ENCODE results near the gene GPR162. TPM values are rescaled to one million over a fixed set of nuclear protein-coding genes. Genes with fewer than 3 reads are reported as not detected.
A peak's percentile ranks its signal among the peaks of the same experiment; 100 is the strongest.

Gene GPR162, protein sequence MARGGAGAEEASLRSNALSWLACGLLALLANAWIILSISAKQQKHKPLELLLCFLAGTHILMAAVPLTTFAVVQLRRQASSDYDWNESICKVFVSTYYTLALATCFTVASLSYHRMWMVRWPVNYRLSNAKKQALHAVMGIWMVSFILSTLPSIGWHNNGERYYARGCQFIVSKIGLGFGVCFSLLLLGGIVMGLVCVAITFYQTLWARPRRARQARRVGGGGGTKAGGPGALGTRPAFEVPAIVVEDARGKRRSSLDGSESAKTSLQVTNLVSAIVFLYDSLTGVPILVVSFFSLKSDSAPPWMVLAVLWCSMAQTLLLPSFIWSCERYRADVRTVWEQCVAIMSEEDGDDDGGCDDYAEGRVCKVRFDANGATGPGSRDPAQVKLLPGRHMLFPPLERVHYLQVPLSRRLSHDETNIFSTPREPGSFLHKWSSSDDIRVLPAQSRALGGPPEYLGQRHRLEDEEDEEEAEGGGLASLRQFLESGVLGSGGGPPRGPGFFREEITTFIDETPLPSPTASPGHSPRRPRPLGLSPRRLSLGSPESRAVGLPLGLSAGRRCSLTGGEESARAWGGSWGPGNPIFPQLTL
- not detected for total RNA-seq

DNA sequence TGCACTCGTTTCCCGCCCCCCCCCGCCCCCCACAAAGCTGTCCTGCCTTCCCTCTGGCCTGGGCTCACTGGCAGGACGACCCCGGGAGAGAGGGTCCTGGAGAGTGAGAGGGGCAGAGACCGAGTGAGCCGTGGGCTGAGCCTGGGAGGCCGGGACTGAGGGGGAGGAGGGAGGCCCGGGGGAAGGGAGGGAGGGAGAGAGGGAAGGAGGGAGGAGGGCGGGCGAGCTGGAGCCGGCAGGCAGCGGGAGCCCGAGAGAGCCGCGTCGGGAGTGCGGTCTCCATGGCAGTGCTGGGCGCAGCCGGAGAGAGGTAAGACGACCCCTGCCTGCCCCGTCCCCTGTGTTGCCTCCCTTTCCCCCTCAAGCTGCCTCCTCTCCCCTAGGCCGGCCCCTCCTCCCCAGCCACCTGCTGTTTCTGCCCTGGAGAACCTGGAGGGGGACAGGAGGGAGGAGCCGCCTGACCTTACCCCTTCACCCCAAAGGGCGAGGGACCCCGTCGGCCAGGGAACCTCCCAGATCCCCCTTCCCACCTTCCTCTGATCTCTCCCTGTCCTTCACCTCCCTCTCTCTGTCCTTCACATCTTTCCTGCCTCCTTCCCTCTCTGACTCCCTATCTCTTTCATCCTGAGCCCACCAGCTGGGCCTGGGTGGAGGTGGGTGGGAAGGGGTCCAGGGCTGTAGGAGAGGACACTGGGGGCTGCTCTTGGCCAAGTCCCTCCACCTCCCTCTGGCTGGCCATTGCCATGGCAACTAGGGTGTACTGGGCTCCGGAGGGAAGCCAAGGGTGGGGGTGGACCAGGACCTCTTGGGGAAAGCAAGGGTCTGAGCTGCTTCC is at the start of gene GPR162:
GPR162 (plus strand) TSS at position 231 of the 835 bp plus-strand sequence. CDS start 2,078 bp downstream, outside the sequence.
- Mint-ChIP-seq H3K27ac (peak within 1 kb of the TSS in 1 of 2 donors; percentile 34), H3K27me3 (peaks cover 45 to 52% of the 10 kb centered on the region in 2 donors), H3K36me3 (no peaks in the 10 kb centered on the region), H3K9me3 (no peaks in the 10 kb centered on the region), H3K4me3 (peak within 1 kb of the TSS; percentile 36), H3K4me1 (ENCODE audit: low read depth in 2 of 2) (peaks cover 7 to 15% of the 10 kb centered on the region in 2 donors)
- no peak for DNase-seq (ENCODE audit: low spot score)
- no peak for ATAC-seq

DNA sequence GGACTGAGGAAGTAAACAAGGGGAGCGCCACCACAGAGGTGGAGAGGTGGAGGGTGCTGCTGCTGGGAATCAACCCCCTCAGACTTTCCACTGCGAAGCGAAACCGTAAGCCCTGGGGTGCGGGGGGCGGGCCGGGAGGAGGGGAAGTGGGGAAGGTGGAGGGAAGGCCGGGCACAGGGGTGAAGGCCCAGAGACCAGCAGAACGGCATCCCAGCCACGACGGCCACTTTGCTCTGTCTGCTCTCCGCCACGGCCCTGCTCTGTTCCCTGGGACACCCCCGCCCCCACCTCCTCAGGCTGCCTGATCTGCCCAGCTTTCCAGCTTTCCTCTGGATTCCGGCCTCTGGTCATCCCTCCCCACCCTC is 49.3 kb upstream of the GPR162 start, which contains the start of gene LAG3:
LAG3 (plus strand) TSS at position 190 of the 365 bp plus-strand sequence. CDS start 333 bp downstream, outside the sequence.
- Mint-ChIP-seq H3K36me3 (peaks cover 23% of the 10 kb centered on the region), H3K4me1 (ENCODE audit: low read depth in 2 of 2) (peaks cover 36 to 65% of the 10 kb centered on the region in 2 donors), H3K27me3 (peaks cover 32 to 47% of the 10 kb centered on the region in 2 donors), H3K4me3 (peak within 1 kb of the TSS; percentile 83), H3K27ac (peak within 1 kb of the TSS; percentile 52 to 93), H3K9me3 (no peaks in the 10 kb centered on the region)
- ATAC-seq = peak; percentile 23 to 37
- peak; percentile 61 for DNase-seq (ENCODE audit: low spot score)

DNA sequence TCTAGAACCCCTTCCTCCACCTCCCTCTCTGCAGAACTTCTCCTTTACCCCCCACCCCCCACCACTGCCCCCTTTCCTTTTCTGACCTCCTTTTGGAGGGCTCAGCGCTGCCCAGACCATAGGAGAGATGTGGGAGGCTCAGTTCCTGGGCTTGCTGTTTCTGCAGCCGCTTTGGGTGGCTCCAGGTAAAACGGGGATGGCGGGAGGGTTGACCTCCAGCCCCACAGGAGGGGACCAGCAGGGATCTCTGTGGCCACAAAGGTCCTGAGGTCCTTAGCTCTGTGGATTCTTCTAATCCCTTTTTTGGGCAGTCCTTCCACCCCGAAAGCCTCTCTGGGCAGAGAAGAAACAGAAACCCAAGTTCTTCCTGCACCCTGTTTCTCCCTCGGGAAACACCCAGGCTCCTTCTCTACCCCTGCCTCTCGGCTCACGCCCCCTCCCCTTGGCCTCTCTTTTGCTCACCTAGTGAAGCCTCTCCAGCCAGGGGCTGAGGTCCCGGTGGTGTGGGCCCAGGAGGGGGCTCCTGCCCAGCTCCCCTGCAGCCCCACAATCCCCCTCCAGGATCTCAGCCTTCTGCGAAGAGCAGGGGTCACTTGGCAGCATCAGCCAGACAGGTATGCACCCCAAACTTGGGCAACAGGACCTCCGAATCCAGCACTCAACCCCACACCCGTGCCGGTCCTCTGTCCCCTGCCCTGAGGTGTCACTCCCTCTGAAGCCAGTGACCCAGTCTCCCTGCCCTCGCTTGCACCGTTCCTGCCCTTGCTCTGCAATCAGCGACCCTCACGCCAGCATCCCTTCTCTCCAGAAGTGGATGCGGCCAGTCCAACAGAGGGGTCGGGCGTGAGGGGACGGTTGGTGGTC is 48.7 kb upstream of the GPR162 start:
- peak overlapping the region; percentile 52 to 93 for H3K27ac Mint-ChIP-seq
- H3K9me3 Mint-ChIP-seq = no peaks in the 10 kb centered on the region
- DNase-seq (ENCODE audit: low spot score) (peak; percentile 59), ATAC-seq (no peak)
- H3K4me3 Mint-ChIP-seq = peak overlapping the region; percentile 83
- H3K36me3 Mint-ChIP-seq = peaks cover 23% of the 10 kb centered on the region
- H3K27me3 Mint-ChIP-seq = peaks cover 29 to 48% of the 10 kb centered on the region in 2 donors
- peaks cover 31 to 60% of the 10 kb centered on the region in 2 donors for H3K4me1 Mint-ChIP-seq (ENCODE audit: low read depth in 2 of 2)

DNA sequence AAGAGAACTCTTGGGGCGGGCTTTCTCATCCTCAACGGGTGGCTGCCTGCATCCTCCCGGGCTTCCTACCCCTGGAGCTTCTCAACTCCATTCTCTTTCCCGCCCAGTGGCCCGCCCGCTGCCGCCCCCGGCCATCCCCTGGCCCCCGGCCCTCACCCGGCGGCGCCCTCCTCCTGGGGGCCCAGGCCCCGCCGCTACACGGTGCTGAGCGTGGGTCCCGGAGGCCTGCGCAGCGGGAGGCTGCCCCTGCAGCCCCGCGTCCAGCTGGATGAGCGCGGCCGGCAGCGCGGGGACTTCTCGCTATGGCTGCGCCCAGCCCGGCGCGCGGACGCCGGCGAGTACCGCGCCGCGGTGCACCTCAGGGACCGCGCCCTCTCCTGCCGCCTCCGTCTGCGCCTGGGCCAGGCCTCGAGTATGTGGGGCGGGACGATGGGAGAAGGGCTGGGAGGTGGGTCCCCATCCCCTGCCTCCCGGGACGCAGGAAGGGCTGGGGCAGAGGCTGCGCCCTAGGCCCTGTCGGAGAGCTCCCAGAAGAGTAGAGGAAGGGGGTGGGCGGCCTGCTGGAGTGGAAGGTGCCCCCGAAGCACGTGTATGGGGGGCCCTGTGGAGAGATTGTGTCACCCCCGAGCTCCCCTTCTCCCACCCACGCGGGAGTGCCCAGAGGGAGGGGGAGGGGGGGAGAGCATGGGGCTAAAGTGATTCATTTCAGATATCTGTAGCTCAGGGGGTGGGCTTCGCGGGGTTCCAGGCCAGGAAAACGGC is 47.9 kb upstream of the GPR162 start:
- Mint-ChIP-seq H3K27me3 (peaks cover 28 to 56% of the 10 kb centered on the region in 2 donors), H3K36me3 (peaks cover 23% of the 10 kb centered on the region), H3K9me3 (no peaks in the 10 kb centered on the region), H3K4me3 (peak overlapping the region; percentile 90), H3K27ac (peak overlapping the region; percentile 76 to 93), H3K4me1 (ENCODE audit: low read depth in 2 of 2) (peaks cover 36 to 59% of the 10 kb centered on the region in 2 donors)
- DNase-seq (ENCODE audit: low spot score) = peak; percentile 62
- peak; percentile 4 to 13 for ATAC-seq

DNA sequence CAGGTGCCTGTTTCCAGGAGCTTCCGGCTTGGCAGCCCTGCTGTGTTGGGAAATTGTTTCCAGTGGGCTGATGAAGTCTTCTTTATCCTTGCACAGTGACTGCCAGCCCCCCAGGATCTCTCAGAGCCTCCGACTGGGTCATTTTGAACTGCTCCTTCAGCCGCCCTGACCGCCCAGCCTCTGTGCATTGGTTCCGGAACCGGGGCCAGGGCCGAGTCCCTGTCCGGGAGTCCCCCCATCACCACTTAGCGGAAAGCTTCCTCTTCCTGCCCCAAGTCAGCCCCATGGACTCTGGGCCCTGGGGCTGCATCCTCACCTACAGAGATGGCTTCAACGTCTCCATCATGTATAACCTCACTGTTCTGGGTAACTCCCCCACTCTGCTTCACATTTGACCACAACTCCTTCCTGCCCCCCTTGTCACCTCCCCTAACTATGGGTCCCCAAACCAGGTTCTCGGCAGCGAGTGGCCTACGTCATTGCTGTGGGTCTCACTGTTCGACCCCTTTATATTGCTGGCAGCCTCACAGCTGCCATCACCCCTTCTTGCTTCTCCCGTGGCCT is 47.0 kb upstream of the GPR162 start:
- Mint-ChIP-seq H3K9me3 (no peaks in the 10 kb centered on the region), H3K36me3 (peaks cover 23% of the 10 kb centered on the region), H3K4me3 (peak overlapping the region; percentile 90), H3K27ac (peak overlapping the region; percentile 76 to 93), H3K4me1 (ENCODE audit: low read depth in 2 of 2) (peaks cover 38 to 59% of the 10 kb centered on the region in 2 donors), H3K27me3 (peaks cover 29 to 57% of the 10 kb centered on the region in 2 donors)
- ATAC-seq (peak; percentile 44 to 77), DNase-seq (ENCODE audit: low spot score) (peak; percentile 68)

DNA sequence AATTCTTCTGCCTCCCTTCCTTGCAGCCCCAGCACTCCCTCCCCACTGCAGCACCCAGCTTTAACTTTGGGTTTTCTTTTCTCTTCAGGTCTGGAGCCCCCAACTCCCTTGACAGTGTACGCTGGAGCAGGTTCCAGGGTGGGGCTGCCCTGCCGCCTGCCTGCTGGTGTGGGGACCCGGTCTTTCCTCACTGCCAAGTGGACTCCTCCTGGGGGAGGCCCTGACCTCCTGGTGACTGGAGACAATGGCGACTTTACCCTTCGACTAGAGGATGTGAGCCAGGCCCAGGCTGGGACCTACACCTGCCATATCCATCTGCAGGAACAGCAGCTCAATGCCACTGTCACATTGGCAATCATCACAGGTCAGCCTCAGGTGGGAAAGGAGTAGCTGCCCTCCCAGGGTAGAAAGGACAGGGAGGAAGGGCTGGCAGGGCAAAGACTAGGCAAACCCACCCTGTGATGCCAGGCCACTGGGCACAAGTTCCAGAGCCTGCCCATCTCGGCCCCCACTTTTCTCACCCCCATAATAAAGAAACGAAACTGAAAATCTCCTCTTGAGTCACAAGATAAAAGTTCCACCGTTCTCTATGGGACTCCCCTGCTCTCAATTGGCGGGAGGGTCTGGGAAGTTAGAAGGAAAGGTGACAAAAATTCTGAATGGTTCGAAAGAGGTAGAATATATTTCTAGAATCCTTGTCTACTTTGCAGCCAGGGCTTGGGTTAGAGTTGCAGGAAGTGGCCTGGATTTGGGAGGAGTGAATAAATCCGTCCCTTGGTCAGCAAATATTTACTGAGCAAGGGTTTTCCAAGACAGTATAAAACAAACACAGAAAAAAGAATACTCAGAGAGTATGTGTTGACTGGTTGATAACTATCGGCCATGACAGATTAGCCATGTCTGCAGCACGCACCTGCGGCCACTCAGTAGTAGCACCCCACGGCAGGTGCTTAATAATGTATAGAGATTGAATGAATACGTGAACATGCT is 46.1 kb upstream of the GPR162 start:
- no peak for ATAC-seq
- H3K27ac Mint-ChIP-seq = peak overlapping the region; percentile 76 to 93
- H3K36me3 Mint-ChIP-seq = peaks cover 23% of the 10 kb centered on the region
- peaks cover 29 to 50% of the 10 kb centered on the region in 2 donors for H3K27me3 Mint-ChIP-seq
- peak overlapping the region; percentile 90 for H3K4me3 Mint-ChIP-seq
- H3K4me1 Mint-ChIP-seq (ENCODE audit: low read depth in 2 of 2) = peaks cover 38 to 61% of the 10 kb centered on the region in 2 donors
- no peaks in the 10 kb centered on the region for H3K9me3 Mint-ChIP-seq
- peak; percentile 58 for DNase-seq (ENCODE audit: low spot score)

DNA sequence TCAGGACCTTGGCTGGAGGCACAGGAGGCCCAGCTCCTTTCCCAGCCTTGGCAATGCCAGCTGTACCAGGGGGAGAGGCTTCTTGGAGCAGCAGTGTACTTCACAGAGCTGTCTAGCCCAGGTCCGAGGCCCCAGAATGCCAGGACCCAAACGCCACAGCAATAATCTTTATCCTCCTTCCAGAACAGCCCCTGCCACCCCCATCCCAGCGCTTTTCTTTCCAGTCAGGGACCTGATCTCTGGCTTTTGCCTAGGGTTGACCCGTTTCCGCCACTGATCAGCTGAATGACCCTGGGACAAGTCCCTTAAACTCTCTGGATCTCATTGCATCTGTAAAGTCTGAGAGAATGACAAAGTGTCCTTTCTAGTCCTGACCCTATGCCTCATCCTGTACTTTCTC is 44.2 kb upstream of the GPR162 start:
- Mint-ChIP-seq H3K27ac (peak overlapping the region; percentile 77 to 93), H3K36me3 (peaks cover 23% of the 10 kb centered on the region), H3K4me3 (peak overlapping the region; percentile 90), H3K27me3 (peaks cover 22 to 38% of the 10 kb centered on the region in 2 donors), H3K9me3 (no peaks in the 10 kb centered on the region), H3K4me1 (ENCODE audit: low read depth in 2 of 2) (peaks cover 30 to 51% of the 10 kb centered on the region in 2 donors)
- DNase-seq (ENCODE audit: low spot score) = no peak
- ATAC-seq = no peak

DNA sequence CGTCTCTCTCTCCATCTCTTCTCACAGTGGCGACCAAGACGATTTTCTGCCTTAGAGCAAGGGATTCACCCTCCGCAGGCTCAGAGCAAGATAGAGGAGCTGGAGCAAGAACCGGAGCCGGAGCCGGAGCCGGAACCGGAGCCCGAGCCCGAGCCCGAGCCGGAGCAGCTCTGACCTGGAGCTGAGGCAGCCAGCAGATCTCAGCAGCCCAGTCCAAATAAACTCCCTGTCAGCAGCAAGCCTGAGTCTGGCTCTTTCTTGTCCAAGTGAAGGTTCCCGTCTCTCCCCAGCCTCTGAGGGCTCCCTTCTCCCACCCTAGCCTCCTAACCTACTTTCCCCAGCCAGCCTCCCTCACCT is 43.4 kb upstream of the GPR162 start:
- peak overlapping the region; percentile 84 for H3K4me3 Mint-ChIP-seq
- H3K36me3 Mint-ChIP-seq = peaks cover 23% of the 10 kb centered on the region
- no peaks in the 10 kb centered on the region for H3K9me3 Mint-ChIP-seq
- peaks cover 22 to 36% of the 10 kb centered on the region in 2 donors for H3K27me3 Mint-ChIP-seq
- peak; percentile 10 for DNase-seq (ENCODE audit: low spot score)
- no peak for ATAC-seq
- peak overlapping the region; percentile 77 to 93 for H3K27ac Mint-ChIP-seq
- peaks cover 29 to 51% of the 10 kb centered on the region in 2 donors for H3K4me1 Mint-ChIP-seq (ENCODE audit: low read depth in 2 of 2)

DNA sequence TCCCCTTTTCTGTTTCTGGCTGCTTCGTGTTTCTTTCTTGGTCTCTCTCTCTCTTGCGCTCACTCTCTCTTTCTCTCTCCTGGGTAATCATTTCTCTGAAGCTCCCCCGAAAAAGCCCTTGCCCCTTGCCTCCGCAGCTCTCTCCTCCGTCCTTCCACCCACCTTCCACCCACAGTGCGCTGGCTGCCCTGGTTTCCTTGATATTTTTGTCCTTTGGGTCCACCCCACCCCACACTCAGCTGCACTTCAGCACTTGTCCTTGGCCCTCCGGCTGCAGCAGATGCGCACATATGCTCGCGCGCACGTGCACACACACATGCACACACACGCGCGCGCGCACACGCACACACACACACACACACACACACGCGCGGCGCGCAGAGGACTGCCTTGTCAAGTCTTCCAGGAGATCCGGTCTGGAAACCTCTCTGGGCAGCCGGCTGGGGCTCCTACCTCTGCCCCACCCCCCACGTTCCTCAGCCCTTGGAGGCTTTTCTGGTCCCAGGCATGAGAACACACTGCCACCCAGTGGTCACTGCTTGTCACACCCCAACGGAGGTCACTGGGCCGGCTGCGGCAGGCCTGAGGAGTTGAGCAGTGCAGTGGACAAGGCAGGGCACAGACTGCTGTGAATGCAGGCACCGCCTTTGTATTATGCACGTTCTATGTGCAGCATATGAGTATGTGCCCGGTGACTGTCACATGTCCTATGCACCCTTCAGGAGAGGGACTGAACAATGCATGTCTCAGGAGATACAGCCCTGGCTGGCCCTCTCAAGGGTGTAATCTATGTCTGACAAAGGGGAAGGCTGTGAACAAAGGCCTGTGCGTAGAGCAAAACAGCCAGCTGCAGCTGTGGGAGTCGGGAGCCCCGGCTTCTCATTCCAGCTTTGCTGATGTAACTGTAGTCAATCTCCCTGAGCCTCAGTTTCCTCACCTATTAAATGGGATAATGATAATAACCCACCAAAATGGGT is 42.8 kb upstream of the GPR162 start:
- Mint-ChIP-seq H3K4me3 (peak overlapping the region; percentile 84), H3K4me1 (ENCODE audit: low read depth in 2 of 2) (peaks cover 27 to 51% of the 10 kb centered on the region in 2 donors), H3K27me3 (peaks cover 22 to 34% of the 10 kb centered on the region in 2 donors), H3K36me3 (peaks cover 23% of the 10 kb centered on the region), H3K9me3 (no peaks in the 10 kb centered on the region), H3K27ac (peak overlapping the region; percentile 77 to 93)
- peak; percentile 77 to 93 for ATAC-seq
- DNase-seq (ENCODE audit: low spot score) = peak; percentile 89

DNA sequence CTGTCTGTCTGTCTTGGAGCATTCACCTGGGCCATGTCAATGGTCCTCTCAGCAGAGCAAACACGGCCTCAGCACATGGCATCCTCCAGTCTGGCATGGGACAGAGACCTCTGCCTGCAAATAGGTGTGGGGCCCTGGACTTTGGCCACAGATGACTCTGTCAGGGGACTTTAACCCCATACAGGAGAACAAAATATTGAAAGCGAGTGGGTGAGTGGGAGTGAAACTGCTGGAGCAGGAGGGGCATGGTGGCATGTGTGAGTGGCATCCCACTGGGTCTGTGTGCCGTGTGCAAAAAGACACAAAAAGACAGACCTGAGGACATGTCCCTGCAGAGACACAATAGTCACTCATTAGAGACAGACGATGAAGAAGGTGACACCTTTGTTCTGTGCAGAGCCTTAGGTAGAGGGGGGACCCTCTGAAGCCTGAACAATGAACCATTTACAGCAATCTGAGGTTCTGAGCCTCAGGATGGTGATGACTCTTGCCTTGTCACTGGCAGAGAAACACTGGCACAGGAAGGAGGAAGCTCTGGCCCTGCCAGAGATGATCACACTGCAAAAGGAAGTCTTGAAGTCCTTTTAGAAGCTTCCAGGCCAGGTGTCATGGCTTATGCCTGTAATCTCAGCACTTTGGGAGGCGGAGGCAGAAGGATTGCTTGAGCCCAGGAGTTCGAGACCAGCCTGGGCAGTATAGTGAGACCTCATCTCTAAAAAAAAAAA is 41.8 kb upstream of the GPR162 start:
- Mint-ChIP-seq H3K27me3 (peaks cover 17 to 29% of the 10 kb centered on the region in 2 donors), H3K4me1 (ENCODE audit: low read depth in 2 of 2) (peaks cover 23 to 43% of the 10 kb centered on the region in 2 donors), H3K9me3 (no peaks in the 10 kb centered on the region), H3K27ac (peak overlapping the region in 1 of 2 donors; percentile 93), H3K36me3 (peaks cover 18% of the 10 kb centered on the region), H3K4me3 (peak overlapping the region; percentile 84)
- ATAC-seq = no peak
- DNase-seq (ENCODE audit: low spot score) = peak; percentile 37

Measured in natural killer cell treated with Interleukin-12 subunit alpha and Interleukin-12 subunit beta and Interleukin-15 and Interleukin-18, amount 100 ng/mL, for 72 hours (primary cell).